22Rv1 (cell line): ENCODE results near the gene SCAMP1.

Experiments used
- H3K27ac ChIP-seq: fragments of 450-650 bp; 2 replicates; pipeline ENCODE4 v1.5.1; 2017
- ZFX ChIP-seq: fragments of 450-650 bp; IDR thresholded peaks from 2 replicates; pipeline ENCODE4 v1.6.1; 2017; ENCODE audit warnings: antibody characterized with exemption, borderline replicate concordance
- TF ChIP-seq, protein P1 (sequence below): fragments of 450-650 bp; IDR thresholded peaks from 2 replicates; pipeline ENCODE4 v1.5.1; 2017; ENCODE audit warnings: mild to moderate bottlenecking

The SCAMP1 gene

GRCh38 chr5:78458843-78459242 lies 98.4 kb downstream of the SCAMP1 start:
- TF ChIP-seq, protein P1, sequence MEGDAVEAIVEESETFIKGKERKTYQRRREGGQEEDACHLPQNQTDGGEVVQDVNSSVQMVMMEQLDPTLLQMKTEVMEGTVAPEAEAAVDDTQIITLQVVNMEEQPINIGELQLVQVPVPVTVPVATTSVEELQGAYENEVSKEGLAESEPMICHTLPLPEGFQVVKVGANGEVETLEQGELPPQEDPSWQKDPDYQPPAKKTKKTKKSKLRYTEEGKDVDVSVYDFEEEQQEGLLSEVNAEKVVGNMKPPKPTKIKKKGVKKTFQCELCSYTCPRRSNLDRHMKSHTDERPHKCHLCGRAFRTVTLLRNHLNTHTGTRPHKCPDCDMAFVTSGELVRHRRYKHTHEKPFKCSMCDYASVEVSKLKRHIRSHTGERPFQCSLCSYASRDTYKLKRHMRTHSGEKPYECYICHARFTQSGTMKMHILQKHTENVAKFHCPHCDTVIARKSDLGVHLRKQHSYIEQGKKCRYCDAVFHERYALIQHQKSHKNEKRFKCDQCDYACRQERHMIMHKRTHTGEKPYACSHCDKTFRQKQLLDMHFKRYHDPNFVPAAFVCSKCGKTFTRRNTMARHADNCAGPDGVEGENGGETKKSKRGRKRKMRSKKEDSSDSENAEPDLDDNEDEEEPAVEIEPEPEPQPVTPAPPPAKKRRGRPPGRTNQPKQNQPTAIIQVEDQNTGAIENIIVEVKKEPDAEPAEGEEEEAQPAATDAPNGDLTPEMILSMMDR = no peak
- TF ChIP-seq ZFX = no peak
- no peak overlapping the region for H3K27ac ChIP-seq

- TF ChIP-seq ZFX = no peak
- TF ChIP-seq, protein P1 = no peak
- no peak overlapping the region for H3K27ac ChIP-seq
Observed at GRCh38 chr5:78467140-78467539, 106.7 kb downstream of the SCAMP1 start.

GRCh38 chr5:78467752-78468357 lies 107.4 kb downstream of the SCAMP1 start:
- TF ChIP-seq, protein P1 = peak; percentile 87
- TF ChIP-seq ZFX = no peak
- H3K27ac ChIP-seq = no peak overlapping the region

GRCh38 chr5:78471896-78472295 lies 111.5 kb downstream of the SCAMP1 start:
- H3K27ac ChIP-seq = no peak overlapping the region
- no peak for TF ChIP-seq ZFX
- TF ChIP-seq, protein P1 = no peak

DNA sequence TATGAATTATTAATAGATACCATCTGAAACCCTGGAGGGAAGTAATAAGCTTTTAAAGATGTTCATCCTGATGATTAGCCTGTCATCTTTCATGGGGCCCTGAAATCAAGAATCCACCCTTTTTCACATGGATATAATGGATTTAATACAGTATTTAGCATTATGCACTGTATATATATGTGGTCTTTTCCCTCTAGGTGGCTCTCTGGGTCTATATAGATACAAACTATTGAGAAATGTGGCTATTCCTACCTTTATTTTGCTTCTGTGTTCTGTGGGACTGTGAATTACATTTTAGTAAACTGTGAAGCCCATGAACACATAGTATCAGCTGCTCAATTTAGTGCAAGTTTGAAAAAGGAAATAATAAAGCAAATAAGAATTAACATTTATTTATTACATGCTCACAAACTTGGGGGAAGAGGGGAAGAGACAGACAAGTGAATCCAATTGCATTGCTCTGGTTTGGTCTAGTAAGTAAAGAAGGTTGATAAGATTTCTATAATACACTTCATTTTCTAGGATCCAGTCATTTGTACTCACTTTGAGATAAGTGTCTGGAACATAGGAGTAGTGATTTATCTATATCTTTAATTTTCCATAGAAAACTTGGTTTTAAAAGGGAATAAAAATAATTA lies 112.2 kb downstream of the SCAMP1 start:
- TF ChIP-seq, protein P1 = no peak
- no peak for TF ChIP-seq ZFX
- no peak overlapping the region for H3K27ac ChIP-seq

DNA sequence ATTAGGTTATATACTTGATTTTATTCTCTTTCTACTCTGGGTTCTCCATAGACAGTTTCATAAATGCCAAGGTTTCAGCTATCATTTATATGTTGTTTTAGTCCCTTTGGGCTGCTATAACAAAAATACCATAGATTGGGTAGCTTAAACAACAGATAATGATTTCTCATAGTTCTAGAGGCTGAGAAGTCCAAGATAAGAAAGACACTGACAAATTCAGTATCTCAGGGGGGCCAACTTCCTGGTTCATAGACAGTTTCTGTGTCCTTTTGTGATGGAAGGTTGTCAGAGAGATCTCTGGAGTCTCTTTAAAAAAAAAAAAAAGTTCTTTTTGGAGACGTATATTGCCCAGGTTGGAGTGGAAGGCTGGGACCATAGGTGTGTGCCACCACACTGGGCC lies 113.3 kb downstream of the SCAMP1 start:
- no peak overlapping the region for H3K27ac ChIP-seq
- TF ChIP-seq, protein P1 = no peak
- TF ChIP-seq ZFX = no peak

DNA sequence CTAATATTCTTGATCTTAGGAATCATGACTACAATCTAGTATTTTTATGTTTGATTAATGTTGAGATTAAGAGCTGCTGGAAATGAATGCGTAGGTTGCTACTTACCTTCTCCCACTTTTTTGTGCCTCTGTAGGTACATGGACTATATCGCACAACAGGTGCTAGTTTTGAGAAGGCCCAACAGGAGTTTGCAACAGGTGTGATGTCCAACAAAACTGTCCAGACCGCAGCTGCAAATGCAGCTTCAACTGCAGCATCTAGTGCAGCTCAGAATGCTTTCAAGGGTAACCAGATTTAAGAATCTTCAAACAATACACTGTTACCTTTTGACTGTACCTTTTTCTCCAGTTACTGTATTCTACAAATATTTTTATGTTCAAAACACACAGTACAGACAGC lies 115.0 kb downstream of the SCAMP1 start:
- H3K27ac ChIP-seq = no peak overlapping the region
- no peak for TF ChIP-seq ZFX
- TF ChIP-seq, protein P1 = no peak
